Fibroblast of lung (primary cell): ENCODE results near the gene PKIG.

ENCODE experiments used
- EZH2 ChIP-seq: IDR thresholded peaks from 2 replicates; pipeline ENCODE4 v1.5.1; 2012; ENCODE audit warnings: low read length, control low read depth, mild to moderate bottlenecking; ENCODE audit errors: missing control alignments
- TF ChIP-seq, protein P1 (sequence below), 2 donors: IDR thresholded peaks in 1 of 2; conservative IDR thresholded peaks in 1 of 2; 1 replicate in 1 of 2; 2 replicates in 1 of 2; pipeline ENCODE4 v1.5.1; 2011 to 2012; ENCODE audit warnings: low read length in 2 of 2, control low read depth in 1 of 2, inconsistent platforms in 1 of 2, low read depth in 1 of 2, mild to moderate bottlenecking in 1 of 2

DNA sequence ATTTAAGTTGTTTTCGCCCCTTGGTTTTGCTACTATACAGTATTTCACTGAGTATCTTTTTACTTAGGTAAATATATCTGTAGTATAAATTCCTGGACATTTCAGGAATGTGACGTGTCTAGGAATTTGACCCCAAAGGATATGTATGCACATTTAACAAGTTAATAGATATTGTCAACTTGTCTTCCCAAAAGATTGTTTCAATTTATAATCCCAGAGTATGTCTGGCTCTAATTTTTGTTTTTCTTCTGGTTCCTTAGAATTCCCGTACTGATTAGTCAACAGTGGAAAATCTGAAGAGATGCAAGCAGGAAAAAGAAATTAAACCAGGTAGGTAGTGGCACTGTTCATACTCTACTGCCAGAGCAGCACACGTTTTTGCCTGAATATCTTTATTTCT, 7.2 kb downstream of the PKIG start:
- TF ChIP-seq, protein P1, sequence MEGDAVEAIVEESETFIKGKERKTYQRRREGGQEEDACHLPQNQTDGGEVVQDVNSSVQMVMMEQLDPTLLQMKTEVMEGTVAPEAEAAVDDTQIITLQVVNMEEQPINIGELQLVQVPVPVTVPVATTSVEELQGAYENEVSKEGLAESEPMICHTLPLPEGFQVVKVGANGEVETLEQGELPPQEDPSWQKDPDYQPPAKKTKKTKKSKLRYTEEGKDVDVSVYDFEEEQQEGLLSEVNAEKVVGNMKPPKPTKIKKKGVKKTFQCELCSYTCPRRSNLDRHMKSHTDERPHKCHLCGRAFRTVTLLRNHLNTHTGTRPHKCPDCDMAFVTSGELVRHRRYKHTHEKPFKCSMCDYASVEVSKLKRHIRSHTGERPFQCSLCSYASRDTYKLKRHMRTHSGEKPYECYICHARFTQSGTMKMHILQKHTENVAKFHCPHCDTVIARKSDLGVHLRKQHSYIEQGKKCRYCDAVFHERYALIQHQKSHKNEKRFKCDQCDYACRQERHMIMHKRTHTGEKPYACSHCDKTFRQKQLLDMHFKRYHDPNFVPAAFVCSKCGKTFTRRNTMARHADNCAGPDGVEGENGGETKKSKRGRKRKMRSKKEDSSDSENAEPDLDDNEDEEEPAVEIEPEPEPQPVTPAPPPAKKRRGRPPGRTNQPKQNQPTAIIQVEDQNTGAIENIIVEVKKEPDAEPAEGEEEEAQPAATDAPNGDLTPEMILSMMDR (conservative IDR thresholded peaks at IDR 0.05 in 1 of 2, IDR thresholded peaks at IDR 0.05 in 1 of 2; ENCODE audit: low read depth in 1 of 2, low read length in 2 of 2), result no peak
- no peak for TF ChIP-seq EZH2
